Stimulated activated CD8-positive, alpha-beta memory T cell treated with anti-CD3 and anti-CD28 coated beads, Interleukin-12 subunit alpha, Interleukin-12 subunit beta, amount 100 ng/mL, for 24 hours (primary cell): Measurements from ENCODE around the gene MMP10.
A peak's percentile ranks its signal among the peaks of the same experiment; 100 is the strongest.
"Not testable (repeated sequence)": the region's sequence is repeated elsewhere in the genome, so short reads cannot be mapped to it uniquely, and the experiment has no call there.

Source experiments
- DNase-seq: peaks from one replicate; pipeline ENCODE4 v3.0.0-alpha.2; 2020; ENCODE audit errors: extremely low read depth

MMP10 gene

GRCh38 chr11:102783016-102783415 lies 2.6 kb upstream of the MMP10 start:
- DNase-seq = no peak

- no peak for DNase-seq
Observed at GRCh38 chr11:102781676-102782075, 1.2 kb upstream of the MMP10 start.

DNA sequence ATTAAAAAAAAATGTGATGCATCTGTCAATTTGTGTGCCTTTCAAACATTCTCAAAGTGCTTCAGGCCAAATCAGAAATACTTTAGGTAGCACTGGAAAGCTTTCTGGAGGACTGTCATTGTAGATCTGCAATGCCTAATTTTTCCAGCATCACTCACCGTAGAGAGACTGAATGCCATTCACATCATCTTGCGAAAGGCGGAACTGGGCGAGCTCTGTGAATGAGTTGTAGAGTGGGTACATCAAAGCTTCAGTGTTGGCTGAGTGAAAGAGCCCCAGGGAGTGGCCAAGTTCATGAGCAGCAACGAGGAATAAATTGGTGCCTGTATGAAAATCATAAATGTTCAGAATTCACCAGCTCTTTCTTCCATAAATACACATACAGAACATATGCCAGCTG lies 4.0 kb downstream of the MMP10 start:
- no peak for DNase-seq

DNA sequence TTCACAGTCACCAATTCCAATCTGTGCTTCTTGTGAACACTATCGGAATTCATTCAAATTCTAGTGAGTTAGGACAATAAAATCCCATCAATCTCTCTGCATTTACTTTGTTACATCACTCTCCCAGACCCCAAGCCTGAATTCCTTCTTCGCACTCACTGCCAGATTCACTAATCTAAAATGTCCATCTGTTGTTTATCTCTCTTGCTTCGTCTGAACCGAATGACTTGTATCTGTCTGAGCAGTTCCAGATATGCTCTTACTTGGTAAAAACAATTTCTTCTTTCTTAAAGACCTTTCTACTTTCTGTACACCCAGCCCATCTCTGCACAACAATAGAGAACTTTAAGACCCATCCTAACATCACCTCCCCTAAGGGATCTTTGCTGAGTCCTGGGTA lies 7.0 kb downstream of the MMP10 start:
- no peak for DNase-seq

GRCh38 chr11:102771351-102771750 lies 9.1 kb downstream of the MMP10 start:
- no peak for DNase-seq

GRCh38 chr11:102770191-102770590 lies 10.2 kb downstream of the MMP10 start:
- DNase-seq = no peak

GRCh38 chr11:102767800-102768199 lies 12.6 kb downstream of the MMP10 start:
- DNase-seq = no peak

- no peak for DNase-seq
Observed at GRCh38 chr11:102763440-102763839, 17.0 kb downstream of the MMP10 start.

- DNase-seq = no peak
Observed at GRCh38 chr11:102762361-102762767, 18.1 kb downstream of the MMP10 start.

- no peak for DNase-seq
Observed at GRCh38 chr11:102761646-102762238, 18.7 kb downstream of the MMP10 start.

DNA sequence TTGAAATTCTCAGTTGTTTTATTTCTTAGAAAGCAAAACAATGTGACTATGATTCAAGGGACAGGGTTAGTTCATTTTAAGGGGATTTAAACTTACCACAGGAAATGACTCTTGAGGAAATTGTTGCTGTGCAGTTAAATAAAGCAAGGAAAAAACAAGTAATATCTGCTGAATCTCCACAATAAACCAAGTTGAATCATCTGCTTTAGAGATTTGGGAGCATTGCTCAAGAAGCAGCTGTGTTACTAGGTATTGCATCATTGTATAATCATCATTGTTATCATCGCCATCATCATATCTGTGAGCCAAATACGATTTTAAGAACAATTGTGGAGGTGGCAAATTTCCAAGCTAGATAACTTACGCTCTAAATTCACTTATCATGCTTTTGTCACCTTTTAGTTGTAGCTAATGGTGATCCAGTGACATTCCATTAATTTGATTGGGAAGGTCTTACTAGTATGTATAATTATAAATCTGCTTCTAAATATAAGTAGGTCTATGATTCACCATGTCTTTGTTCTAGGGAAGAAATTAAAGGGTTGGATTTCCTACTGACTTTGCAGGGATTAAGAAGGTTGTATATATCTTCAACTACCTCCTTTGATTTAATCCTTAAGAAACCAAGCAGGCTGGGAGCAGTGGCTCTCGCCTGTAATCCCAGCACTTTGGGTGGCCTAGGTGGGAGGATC lies 19.9 kb downstream of the MMP10 start:
- no peak for DNase-seq

DNA sequence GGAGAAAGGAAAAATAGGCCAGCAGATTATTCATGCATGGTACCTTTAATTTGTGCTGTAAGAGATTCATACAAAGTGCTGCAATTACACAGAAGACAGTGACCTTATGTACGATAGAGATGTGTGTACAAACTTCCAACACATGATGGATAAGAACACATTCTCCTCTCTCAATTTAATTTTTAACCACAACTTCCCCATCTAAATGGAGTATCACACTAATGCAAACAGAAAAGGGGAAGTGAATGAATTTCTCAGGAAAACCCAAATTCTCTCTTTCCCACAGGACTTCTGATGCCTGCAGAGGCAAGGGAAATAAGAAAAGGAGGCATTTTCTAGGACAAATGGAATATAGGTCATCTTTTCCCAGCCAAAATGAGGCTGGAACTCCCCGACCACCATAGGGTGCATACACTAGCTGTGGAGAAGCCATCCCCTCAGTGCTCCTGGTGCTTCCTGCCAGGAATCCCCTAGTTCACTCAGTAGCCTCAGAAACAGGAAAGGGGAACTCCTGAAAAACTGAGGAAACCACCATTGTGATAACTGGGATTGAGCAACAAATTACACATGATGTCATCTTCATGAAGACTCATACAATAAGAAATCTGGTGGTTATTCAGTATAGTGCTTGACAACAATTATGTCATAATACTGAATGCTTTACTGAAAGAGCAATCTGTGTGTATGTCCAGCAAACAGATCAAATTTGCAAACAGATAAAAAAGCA lies 22.4 kb downstream of the MMP10 start:
- no peak for DNase-seq

GRCh38 chr11:102753267-102753666 lies 27.2 kb downstream of the MMP10 start:
- DNase-seq = no peak

- no peak for DNase-seq
Observed at GRCh38 chr11:102751673-102752072, 28.8 kb downstream of the MMP10 start.

- no peak for DNase-seq
Observed at GRCh38 chr11:102749101-102749722, 31.2 kb downstream of the MMP10 start.

DNA sequence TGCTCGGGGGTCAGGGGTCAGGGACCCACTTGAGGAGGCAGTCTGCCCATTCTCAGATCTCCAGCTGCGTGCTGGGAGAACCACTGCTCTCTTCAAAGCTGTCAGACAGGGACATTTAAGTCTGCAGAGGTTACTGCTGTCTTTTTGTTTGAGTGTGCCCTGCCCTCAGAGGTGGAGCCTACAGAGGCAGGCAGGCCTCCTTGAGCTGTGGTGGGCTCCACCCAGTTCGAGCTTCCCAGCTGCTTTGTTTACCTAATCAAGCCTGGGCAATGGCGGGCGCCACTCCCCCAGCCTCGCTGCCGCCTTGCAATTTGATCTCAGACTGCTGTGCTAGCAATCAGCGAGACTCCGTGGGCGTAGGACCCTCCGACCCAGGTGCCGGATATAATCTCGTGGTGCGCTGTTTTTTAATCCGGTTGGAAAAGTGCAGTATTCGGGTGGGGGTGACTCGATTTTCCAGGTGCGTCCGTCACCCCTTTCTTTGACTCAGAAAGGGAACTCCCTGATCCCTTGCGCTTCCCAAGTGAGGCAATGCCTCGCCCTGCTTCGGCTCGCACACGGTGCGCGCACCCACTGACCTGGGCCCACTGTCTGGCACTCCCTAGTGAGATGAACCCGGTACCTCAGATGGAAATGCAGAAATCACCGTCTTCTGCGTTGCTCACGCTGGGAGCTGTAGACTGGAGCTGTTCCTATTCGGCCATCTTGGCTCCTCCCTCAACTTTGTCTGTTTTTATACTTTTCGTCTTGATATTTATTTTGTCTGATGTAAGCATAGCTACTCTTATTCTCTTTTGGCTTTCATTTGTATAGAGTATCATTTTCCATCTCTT lies 33.5 kb downstream of the MMP10 start:
- not testable (repeated sequence) for DNase-seq

DNA sequence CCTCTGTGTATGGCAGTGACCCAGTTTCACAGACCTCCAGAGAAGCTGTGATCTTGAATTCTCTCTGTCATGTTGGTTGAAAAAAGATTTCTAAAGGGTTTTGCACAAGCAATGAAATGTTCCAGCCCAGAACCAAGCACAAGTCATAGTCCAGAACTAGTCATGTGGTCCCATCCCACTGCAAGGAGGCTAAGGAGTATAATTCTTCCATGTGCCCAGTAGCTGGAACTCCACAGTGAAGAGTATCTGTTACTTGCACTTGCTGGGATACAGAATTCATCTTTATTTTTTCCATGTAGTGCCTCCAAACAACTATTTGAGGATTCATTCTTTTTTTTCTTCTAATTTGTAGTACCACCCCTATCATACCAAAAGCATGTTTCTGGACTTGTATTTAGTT lies 45.8 kb downstream of the MMP10 start:
- no peak for DNase-seq

GRCh38 chr11:102733232-102733875 lies 47.1 kb downstream of the MMP10 start:
- DNase-seq = peak; percentile 1

DNA sequence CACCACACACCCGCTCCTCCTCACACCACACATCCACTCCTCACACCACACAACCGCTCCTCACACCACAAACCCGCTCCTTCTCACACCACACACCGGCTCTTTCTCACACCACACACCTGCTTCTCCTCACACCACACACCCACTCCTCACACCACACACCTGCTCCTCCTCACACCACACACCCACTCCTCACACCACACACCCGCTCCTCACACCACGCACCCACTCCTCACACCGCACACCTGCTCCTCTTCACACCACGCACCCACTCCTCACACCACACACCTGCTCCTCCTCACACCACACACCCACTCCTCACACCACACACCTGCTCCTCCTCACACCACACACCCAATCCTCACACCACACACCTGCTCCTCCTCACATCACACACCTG lies 49.5 kb downstream of the MMP10 start:
- DNase-seq = not testable (repeated sequence)

- no peak for DNase-seq
Observed at GRCh38 chr11:102729849-102730815, 50.3 kb downstream of the MMP10 start.
